ENCODE measurements around the gene LGALS7B.
"Not testable (repeated sequence)": the region's sequence is repeated elsewhere in the genome, so short reads cannot be mapped to it uniquely, and the experiment has no call there.

LGALS7B gene

DNA sequence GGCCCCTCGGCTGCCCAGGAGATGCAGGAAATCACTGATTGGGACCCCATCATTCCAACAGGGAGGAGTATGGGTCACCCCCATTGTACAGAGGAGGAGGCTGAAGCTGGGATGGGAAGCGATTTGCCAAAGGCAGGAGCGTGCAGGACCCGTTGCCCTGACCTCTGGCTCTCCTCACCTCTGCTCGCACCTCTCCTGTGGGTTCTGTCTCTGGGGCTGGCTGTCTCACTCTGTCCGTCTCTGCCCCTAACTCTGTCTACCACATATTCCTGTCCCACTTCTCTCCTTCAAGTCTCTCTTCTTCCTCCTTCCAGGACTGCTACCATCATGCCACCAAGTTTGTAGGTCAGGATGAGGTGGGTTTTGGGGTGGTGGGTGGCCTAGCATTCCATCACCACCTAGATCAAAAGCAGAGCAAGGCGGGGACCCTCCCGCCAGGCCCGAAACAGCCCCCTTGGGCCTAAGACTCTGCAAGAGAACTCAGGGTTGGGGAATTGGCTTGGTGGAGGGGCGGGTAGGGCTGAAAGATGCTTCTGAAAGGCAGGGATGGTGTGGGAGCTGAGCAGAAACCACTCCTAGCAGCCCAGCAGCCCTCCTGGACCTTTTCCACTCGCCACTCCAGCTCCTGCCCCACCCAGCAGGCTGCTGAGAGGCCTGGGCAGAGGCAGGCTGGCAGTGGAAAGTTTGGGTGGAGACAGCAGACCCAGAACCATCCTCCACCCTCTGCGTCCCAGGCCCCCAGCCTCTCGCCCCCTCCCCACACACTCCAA, 14.6 kb upstream of the LGALS7B start:
- H3K27ac ChIP-seq, result no peak overlapping the region
- no peaks in the 10 kb centered on the region for H3K27me3 ChIP-seq (replicated peaks)
- H3K36me3 ChIP-seq (replicated peaks), result no peaks in the 10 kb centered on the region
- H3K4me3 ChIP-seq (ENCODE audit: low read depth, low read length), result no peak overlapping the region
- in situ Hi-C loops (cut with HindIII; ENCODE audit: low pct_ligation_motif_present, low sequenced_read_pairs), result no loop called here
- TF ChIP-seq, protein P1, sequence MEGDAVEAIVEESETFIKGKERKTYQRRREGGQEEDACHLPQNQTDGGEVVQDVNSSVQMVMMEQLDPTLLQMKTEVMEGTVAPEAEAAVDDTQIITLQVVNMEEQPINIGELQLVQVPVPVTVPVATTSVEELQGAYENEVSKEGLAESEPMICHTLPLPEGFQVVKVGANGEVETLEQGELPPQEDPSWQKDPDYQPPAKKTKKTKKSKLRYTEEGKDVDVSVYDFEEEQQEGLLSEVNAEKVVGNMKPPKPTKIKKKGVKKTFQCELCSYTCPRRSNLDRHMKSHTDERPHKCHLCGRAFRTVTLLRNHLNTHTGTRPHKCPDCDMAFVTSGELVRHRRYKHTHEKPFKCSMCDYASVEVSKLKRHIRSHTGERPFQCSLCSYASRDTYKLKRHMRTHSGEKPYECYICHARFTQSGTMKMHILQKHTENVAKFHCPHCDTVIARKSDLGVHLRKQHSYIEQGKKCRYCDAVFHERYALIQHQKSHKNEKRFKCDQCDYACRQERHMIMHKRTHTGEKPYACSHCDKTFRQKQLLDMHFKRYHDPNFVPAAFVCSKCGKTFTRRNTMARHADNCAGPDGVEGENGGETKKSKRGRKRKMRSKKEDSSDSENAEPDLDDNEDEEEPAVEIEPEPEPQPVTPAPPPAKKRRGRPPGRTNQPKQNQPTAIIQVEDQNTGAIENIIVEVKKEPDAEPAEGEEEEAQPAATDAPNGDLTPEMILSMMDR (IDR thresholded peaks at IDR 0.05; ENCODE audit: low read depth, low read length, missing control alignments), result no peak
- no peak for DNase-seq

DNA sequence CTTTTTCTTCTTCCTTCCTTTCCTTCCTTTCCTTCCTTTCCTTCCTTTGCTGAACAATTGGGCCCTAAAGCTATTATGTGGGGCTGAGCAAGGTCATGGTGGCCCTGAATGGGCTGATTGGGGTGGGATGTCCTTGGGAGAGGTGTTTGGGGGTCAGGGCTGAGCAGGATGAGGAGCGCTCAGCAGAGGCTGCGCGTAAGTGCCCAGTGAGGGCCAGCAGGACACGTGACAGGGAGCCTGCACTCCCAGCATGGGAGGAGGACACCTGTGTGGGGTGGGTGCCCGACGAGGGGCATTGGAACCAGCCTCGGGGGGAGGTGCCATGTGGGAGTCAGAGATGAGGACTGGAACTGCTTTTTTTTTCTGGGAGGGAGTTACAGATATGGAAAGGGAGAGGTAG, 10.3 kb upstream of the LGALS7B start:
- Histone ChIP-seq H3K4me3 (ENCODE audit: low read depth, low read length) (no peak overlapping the region), H3K27me3 (replicated peaks) (peaks cover 4% of the 10 kb centered on the region), H3K27ac (no peak overlapping the region), H3K36me3 (replicated peaks) (no peaks in the 10 kb centered on the region)
- in situ Hi-C loops (cut with HindIII; ENCODE audit: low pct_ligation_motif_present, low sequenced_read_pairs), result no loop called here
- no peak for DNase-seq
- TF ChIP-seq, protein P1 (IDR thresholded peaks at IDR 0.05; ENCODE audit: low read depth, low read length, missing control alignments), result no peak

DNA sequence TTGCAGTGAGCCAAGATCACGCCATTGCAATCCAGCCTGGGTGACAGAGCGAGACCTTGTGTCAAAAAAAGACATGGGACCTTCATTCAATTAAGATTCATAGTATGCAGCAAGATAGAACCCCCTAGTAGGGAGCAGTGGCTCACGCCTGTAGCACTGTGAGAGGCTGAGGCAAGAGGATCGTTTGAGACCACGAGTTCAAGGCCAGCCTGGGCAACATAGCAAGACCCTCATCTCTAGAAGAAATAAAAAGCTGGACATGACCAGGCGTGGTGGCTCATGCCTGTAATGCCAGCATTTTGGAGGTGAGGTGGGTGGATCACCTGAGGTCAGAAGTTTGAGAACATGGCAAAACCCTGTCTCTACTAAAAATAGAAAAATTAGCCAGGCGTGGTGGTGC, 8.6 kb upstream of the LGALS7B start:
- Histone ChIP-seq H3K27me3 (replicated peaks) (peaks cover 4% of the 10 kb centered on the region), H3K4me3 (ENCODE audit: low read depth, low read length) (no peak overlapping the region), H3K27ac (no peak overlapping the region), H3K36me3 (replicated peaks) (no peaks in the 10 kb centered on the region)
- DNase-seq, result no peak
- TF ChIP-seq, protein P1 (IDR thresholded peaks at IDR 0.05; ENCODE audit: low read depth, low read length, missing control alignments), result no peak
- in situ Hi-C loops (cut with HindIII; ENCODE audit: low pct_ligation_motif_present, low sequenced_read_pairs), result no loop called here

DNA sequence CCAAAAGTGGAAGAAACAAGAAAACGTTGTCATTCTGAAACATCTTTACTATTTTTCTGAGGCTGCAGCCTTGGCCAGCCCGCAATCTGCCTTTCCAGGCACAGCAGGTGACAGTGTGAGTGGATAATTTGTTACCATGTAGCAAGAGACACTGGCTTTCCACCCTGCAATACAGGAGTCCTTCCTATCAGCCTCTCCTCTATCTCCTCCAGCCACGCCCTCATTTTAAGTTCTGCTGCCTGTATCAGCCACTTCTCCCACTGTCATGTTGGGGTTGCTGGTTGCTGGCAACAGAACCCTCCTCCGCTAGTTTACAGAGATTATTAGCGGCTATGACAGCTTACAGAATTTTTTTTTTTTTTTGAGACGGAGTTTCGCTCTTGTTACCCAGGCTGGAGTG, 7.9 kb upstream of the LGALS7B start:
- in situ Hi-C loops (cut with HindIII; ENCODE audit: low pct_ligation_motif_present, low sequenced_read_pairs), result no loop called here
- TF ChIP-seq, protein P1 (IDR thresholded peaks at IDR 0.05; ENCODE audit: low read depth, low read length, missing control alignments), result no peak
- Histone ChIP-seq H3K36me3 (replicated peaks) (no peaks in the 10 kb centered on the region), H3K4me3 (ENCODE audit: low read depth, low read length) (no peak overlapping the region), H3K27ac (no peak overlapping the region), H3K27me3 (replicated peaks) (peaks cover 4% of the 10 kb centered on the region)
- no peak for DNase-seq

DNA sequence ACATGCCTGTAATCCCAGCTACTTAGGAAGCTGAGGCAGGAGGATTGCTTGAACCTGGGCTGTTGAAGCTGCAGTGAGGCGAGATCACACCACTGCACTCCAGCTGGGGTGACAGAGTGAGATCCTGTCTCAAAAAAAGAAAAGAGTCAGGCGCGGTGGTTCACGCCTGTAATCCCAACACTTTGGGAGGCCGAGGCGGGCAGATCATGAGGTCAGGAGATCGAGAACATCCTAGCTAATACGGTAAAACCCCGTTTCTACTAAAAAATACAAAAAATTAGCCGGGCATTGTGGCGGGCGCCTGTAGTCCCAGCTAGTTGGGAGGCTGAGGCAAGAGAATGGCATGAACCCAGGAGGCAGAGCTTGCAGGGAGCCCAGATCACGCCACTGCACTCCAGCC, 6.8 kb upstream of the LGALS7B start:
- H3K27me3 ChIP-seq (replicated peaks); H3K36me3 ChIP-seq (replicated peaks); H3K4me3 ChIP-seq (ENCODE audit: low read depth, low read length); H3K27ac ChIP-seq; in situ Hi-C loops (cut with HindIII; ENCODE audit: low pct_ligation_motif_present, low sequenced_read_pairs); DNase-seq: not testable (repeated sequence)

DNA sequence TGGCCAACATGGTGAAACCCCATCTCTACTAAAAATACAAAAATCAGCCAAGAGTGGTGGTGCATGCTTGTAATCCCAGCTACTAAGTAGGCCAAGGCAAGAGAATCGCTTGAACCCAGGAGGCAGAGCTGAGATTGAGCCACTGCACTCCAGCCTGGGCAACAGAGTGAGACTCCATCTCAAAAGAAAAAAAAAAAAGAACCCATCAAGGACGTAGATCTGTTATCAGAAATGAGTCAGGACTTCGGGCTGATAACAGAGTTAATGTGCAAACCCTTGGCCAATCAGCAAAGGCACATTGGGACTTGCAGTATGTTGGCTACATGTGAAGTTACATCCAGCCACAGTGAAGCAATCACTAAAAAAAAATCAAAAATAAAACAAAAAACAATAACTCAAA, 4.8 kb upstream of the LGALS7B start:
- Histone ChIP-seq H3K36me3 (replicated peaks) (no peaks in the 10 kb centered on the region), H3K27ac (no peak overlapping the region), H3K4me3 (ENCODE audit: low read depth, low read length) (no peak overlapping the region), H3K27me3 (replicated peaks) (peaks cover 4% of the 10 kb centered on the region)
- TF ChIP-seq, protein P1 (IDR thresholded peaks at IDR 0.05; ENCODE audit: low read depth, low read length, missing control alignments), result no peak
- in situ Hi-C loops (cut with HindIII; ENCODE audit: low pct_ligation_motif_present, low sequenced_read_pairs), result no loop called here
- peak; percentile 75 for DNase-seq
